ENCODE data around the gene GLB1L2.

GLB1L2 gene

DNA sequence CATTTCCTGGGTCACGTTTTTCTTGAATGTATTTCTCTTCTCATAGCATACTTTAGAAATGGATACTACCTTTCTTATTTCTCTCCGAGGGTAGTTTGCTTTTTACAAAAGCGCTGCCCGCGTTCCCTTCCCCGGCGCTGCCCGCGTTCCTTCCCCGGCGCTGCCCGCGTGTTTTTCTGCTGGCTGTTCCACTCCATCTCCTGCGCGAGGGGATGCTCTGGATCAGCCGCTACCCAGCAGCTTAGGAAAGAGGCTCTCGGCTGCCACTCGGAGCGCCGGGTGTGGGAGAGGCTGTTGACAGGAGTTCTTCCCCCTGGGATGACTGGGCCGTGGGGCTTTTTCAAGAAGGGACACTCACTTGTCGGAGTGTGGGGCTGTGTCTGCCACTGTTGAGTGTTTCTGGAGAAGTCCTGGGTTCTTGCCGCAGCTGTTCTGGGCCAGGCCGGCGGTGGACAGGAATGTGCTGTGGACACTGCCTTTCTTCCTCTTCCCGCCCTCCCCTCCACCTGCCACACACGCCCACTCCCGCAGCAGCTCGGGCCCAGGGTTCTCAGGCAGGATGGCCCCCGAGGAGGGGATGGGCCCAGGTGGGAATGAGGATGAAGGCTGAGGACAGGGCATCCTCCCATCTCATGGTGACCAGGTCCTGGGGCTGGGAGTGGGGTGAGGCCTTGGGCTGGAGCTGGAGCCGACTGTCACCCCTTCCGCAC is 30.6 kb downstream of the GLB1L2 start:
- DNase-seq (ENCODE audit: low read depth): no peak
- H3K9me3 ChIP-seq (ENCODE audit: control insufficient read depth, low read length): no peaks in the 10 kb centered on the region

GRCh38 chr11:134363161-134363560 is 31.4 kb downstream of the GLB1L2 start:
- no peak overlapping the region for H3K9ac ChIP-seq (ENCODE audit: low read length)
- H3K36me3 ChIP-seq (ENCODE audit: control insufficient read depth, insufficient read depth, low read length, severe bottlenecking): no peaks in the 10 kb centered on the region
- DNase-seq (ENCODE audit: low read depth): no peak
- H3K27me3 ChIP-seq (replicated peaks; ENCODE audit: control insufficient read depth, insufficient read depth, low read length): peaks cover 33% of the 10 kb centered on the region
- H3K4me3 ChIP-seq (ENCODE audit: low read length): no peak overlapping the region
- no peaks in the 10 kb centered on the region for H3K9me3 ChIP-seq (ENCODE audit: control insufficient read depth, low read length)
- no peaks in the 10 kb centered on the region for H3K4me1 ChIP-seq (ENCODE audit: control insufficient read depth, insufficient read depth, low read length)

More for the DNA sequence above, 30.6 kb downstream of the GLB1L2 start:
- Histone ChIP-seq H3K9ac (ENCODE audit: low read length) (no peak overlapping the region), H3K36me3 (ENCODE audit: control insufficient read depth, insufficient read depth, low read length, severe bottlenecking) (no peaks in the 10 kb centered on the region), H3K27me3 (replicated peaks; ENCODE audit: control insufficient read depth, insufficient read depth, low read length) (peaks cover 34% of the 10 kb centered on the region), H3K4me1 (ENCODE audit: control insufficient read depth, insufficient read depth, low read length) (no peaks in the 10 kb centered on the region), H3K4me3 (ENCODE audit: low read length) (no peak overlapping the region)

DNA sequence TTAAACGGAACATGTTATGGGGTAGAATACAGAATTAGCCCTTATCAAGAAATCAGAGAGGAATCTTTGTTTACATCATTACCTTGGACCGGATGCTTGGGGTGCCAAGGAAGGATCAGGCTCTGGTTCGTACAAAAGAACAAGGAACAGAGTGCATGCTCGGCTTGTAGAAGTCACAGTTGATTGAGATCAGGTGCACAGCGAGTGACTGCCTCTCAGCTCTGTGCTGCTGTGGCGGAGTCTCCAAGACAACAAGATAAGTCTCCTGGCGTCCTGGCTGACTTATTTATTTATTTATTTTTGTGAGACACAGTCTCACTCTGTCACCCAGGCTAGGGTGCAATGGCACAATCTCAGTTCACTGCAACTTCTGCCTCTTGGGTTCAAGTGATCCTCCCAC is 31.8 kb downstream of the GLB1L2 start:
- H3K27me3 ChIP-seq (replicated peaks; ENCODE audit: control insufficient read depth, insufficient read depth, low read length): peaks cover 31% of the 10 kb centered on the region
- H3K36me3 ChIP-seq (ENCODE audit: control insufficient read depth, insufficient read depth, low read length, severe bottlenecking): no peaks in the 10 kb centered on the region
- no peak for DNase-seq (ENCODE audit: low read depth)

DNA sequence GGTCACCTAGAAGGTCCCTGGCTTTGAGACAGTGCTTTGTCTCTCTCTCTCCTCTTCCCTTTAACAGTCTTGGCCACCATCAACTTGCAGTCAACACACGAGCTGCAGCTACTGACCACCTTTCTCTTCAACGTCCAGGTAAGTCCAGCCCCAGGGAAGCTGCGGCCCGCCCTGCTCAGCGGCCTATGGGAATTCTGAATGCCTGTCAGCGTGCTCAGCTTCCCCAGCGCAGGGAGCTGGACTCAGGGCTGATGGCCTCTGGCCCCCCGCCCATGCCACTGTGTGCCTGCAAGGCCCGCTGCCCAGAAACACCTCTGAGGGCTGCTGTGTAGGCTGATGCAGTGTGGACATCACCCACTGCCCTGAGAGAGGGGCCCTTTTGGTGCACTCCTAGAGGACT is 32.5 kb downstream of the GLB1L2 start:
- no peak for DNase-seq (ENCODE audit: low read depth)
- H3K4me1 ChIP-seq (ENCODE audit: control insufficient read depth, insufficient read depth, low read length): no peaks in the 10 kb centered on the region

More for the DNA sequence above, 31.8 kb downstream of the GLB1L2 start:
- H3K9me3 ChIP-seq (ENCODE audit: control insufficient read depth, low read length): no peaks in the 10 kb centered on the region
- H3K4me1 ChIP-seq (ENCODE audit: control insufficient read depth, insufficient read depth, low read length): no peaks in the 10 kb centered on the region
- no peak overlapping the region for H3K9ac ChIP-seq (ENCODE audit: low read length)
- H3K4me3 ChIP-seq (ENCODE audit: low read length): no peak overlapping the region

DNA sequence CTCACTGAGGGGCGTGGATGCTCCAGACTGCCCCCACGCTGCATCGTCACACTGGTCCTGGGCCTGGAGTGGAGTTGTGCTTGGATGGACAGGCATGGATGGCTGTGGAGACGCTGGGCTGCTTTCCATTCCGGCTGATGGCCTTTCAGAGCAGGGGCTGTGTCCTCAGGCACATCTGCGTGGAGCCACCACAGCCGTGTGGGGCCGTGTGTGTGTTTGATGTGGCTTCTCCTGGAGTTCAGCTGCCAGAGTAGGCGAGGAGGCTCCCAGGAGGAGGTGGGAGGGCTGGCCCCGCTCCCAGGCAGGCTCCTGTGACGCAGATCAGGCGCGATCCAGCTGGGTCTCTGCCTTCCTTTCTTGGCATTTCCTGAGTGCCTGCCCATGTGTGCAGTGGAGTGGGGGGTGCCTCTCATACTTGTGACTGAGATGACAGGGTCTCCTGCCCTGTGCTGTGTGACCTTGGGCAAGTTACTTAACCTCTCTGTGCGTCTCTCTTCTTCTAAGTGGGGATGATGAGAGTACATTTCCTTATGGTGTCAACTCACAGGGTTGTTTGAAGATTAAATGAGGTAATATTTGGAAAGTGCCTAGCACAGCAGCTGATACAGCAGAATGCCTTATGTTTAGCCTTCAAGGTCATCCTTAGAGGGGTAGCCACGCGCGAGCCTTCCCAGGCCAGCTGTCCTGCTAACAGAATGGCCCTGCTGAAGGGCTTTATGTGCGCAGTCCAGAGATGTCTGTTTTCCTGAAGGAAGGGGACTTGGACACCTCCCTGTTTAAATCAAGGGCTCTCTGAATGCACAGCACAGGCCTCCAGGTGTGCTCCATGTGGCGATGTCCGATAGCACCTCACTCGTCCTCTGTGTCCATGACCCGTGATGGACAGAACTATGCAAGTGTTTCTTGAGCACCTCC is 33.5 kb downstream of the GLB1L2 start:
- Histone ChIP-seq H3K4me3 (ENCODE audit: low read length) (no peak overlapping the region), H3K9ac (ENCODE audit: low read length) (no peak overlapping the region), H3K4me1 (ENCODE audit: control insufficient read depth, insufficient read depth, low read length) (no peaks in the 10 kb centered on the region), H3K36me3 (ENCODE audit: control insufficient read depth, insufficient read depth, low read length, severe bottlenecking) (no peaks in the 10 kb centered on the region), H3K9me3 (ENCODE audit: control insufficient read depth, low read length) (no peaks in the 10 kb centered on the region), H3K27me3 (replicated peaks; ENCODE audit: control insufficient read depth, insufficient read depth, low read length) (peaks cover 15% of the 10 kb centered on the region)
- no peak for DNase-seq (ENCODE audit: low read depth)

More for the DNA sequence above, 32.5 kb downstream of the GLB1L2 start:
- no peaks in the 10 kb centered on the region for H3K36me3 ChIP-seq (ENCODE audit: control insufficient read depth, insufficient read depth, low read length, severe bottlenecking)
- no peak overlapping the region for H3K9ac ChIP-seq (ENCODE audit: low read length)
- H3K4me3 ChIP-seq (ENCODE audit: low read length): no peak overlapping the region
- H3K9me3 ChIP-seq (ENCODE audit: control insufficient read depth, low read length): no peaks in the 10 kb centered on the region
- peaks cover 24% of the 10 kb centered on the region for H3K27me3 ChIP-seq (replicated peaks; ENCODE audit: control insufficient read depth, insufficient read depth, low read length)

GRCh38 chr11:134366254-134366653 is 34.5 kb downstream of the GLB1L2 start:
- no peaks in the 10 kb centered on the region for H3K36me3 ChIP-seq (ENCODE audit: control insufficient read depth, insufficient read depth, low read length, severe bottlenecking)
- H3K9ac ChIP-seq (ENCODE audit: low read length): no peak overlapping the region
- H3K4me1 ChIP-seq (ENCODE audit: control insufficient read depth, insufficient read depth, low read length): no peaks in the 10 kb centered on the region
- H3K9me3 ChIP-seq (ENCODE audit: control insufficient read depth, low read length): no peaks in the 10 kb centered on the region
- H3K4me3 ChIP-seq (ENCODE audit: low read length): no peak overlapping the region
- DNase-seq (ENCODE audit: low read depth): no peak
- H3K27me3 ChIP-seq (replicated peaks; ENCODE audit: control insufficient read depth, insufficient read depth, low read length): peaks cover 15% of the 10 kb centered on the region

DNA sequence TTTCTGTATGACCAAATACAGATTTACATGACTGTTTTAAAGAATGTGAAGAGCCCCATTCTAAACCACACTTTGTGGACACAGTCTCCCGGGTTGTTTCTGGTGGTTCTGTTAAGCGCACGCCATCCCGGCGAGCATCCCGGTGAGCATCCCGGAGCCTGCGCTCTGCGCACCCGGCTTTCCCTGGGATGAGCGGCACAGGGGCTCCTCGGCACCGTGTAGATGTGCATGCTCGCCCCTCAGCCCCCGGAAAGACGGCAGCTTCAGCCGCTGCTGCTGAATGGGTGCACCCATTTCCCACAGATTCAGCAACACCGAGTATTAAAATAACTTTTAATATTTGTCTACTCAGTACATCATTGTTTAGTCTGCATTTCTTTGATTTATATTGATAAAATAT is 36.0 kb downstream of the GLB1L2 start:
- H3K9me3 ChIP-seq (ENCODE audit: control insufficient read depth, low read length): no peaks in the 10 kb centered on the region
- H3K9ac ChIP-seq (ENCODE audit: low read length): no peak overlapping the region
- no peaks in the 10 kb centered on the region for H3K36me3 ChIP-seq (ENCODE audit: control insufficient read depth, insufficient read depth, low read length, severe bottlenecking)
- no peak overlapping the region for H3K4me3 ChIP-seq (ENCODE audit: low read length)
- no peaks in the 10 kb centered on the region for H3K4me1 ChIP-seq (ENCODE audit: control insufficient read depth, insufficient read depth, low read length)
- H3K27me3 ChIP-seq (replicated peaks; ENCODE audit: control insufficient read depth, insufficient read depth, low read length): peaks cover 13% of the 10 kb centered on the region
- no peak for DNase-seq (ENCODE audit: low read depth)

- no peak for DNase-seq (ENCODE audit: low read depth)
- Histone ChIP-seq H3K9ac (ENCODE audit: low read length) (no peak overlapping the region), H3K4me3 (ENCODE audit: low read length) (no peak overlapping the region), H3K36me3 (ENCODE audit: control insufficient read depth, insufficient read depth, low read length, severe bottlenecking) (no peaks in the 10 kb centered on the region), H3K4me1 (ENCODE audit: control insufficient read depth, insufficient read depth, low read length) (no peaks in the 10 kb centered on the region), H3K27me3 (replicated peaks; ENCODE audit: control insufficient read depth, insufficient read depth, low read length) (no peaks in the 10 kb centered on the region), H3K9me3 (ENCODE audit: control insufficient read depth, low read length) (no peaks in the 10 kb centered on the region)
Observed at GRCh38 chr11:134369656-134370525, 38.1 kb downstream of the GLB1L2 start.

DNA sequence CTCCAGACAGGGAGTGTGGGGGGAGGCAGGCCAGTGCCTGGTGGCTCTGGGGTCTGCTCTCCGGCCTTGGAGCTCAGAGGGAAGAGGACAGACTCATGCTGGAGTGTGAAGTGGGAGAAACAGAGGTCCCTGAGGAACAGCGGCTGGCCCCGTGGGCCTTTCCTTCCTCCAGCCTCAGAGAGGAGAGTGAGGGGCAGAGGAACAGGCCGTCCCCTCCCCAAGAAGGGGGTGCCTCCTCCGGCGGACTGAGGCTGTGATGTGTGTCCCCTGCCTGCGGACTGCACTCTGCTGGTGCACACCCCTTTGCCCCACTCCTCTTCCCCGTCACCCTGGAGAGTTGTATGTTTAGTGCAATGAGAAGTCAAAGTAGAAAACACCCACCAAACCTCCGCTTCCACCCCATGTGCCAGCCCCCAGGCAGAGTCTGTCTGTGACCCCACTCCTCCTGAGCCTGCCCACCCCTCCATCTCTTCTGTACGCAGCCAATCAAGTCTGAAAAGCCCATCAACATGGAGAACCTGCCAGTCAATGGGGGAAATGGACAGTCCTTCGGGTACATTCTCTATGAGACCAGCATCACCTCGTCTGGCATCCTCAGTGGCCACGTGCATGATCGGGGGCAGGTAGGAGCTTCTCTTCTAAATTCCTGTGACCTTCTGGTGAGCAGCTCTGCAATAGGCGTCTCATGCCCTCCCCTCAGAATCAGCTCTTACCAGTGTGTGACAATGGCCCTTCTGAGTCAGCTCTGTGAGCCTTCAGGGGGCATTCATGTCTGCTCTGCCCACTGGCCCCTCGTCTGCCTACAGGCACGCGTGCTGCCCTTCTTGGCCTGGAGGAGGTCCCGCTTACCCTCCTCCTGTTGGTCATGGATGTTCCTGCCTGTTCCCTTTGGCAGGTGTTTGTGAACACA is 39.0 kb downstream of the GLB1L2 start:
- H3K9ac ChIP-seq (ENCODE audit: low read length): no peak overlapping the region
- no peaks in the 10 kb centered on the region for H3K27me3 ChIP-seq (replicated peaks; ENCODE audit: control insufficient read depth, insufficient read depth, low read length)
- H3K36me3 ChIP-seq (ENCODE audit: control insufficient read depth, insufficient read depth, low read length, severe bottlenecking): no peaks in the 10 kb centered on the region
- no peaks in the 10 kb centered on the region for H3K4me1 ChIP-seq (ENCODE audit: control insufficient read depth, insufficient read depth, low read length)
- no peak overlapping the region for H3K4me3 ChIP-seq (ENCODE audit: low read length)
- no peaks in the 10 kb centered on the region for H3K9me3 ChIP-seq (ENCODE audit: control insufficient read depth, low read length)
- no peak for DNase-seq (ENCODE audit: low read depth)

DNA sequence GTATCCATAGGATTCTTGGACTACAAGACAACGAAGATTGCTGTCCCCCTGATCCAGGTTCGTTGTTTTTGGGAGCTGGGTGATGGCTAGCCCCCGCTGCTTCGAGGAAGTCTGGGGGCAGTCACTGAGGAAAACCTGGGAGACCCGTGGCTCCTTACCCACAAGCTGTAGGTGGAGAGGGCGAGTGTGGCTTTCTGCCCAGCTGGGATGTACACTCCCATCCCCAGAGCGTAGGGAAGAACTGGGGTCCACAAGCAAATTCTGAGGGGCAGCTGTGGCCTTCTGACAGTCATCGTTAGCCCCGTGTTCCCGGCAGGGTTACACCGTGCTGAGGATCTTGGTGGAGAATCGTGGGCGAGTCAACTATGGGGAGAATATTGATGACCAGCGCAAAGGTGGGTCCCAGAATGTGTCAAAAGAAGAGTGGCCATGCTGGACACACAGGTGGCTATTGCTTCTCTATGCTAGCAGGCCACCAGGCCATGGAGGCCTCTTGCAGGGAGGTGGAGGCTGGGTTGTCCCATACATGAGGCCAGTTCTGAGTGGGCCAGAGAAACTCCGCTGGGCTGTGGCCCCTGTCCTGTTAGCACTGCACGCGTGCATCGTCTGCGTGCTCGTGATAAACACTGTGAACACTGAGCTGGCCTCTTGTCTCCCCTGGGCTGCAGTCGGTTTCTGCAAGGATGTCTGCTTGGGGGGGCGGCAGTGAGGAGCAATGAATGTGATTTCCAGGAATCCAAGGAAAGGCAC is 39.8 kb downstream of the GLB1L2 start:
- H3K9ac ChIP-seq (ENCODE audit: low read length): no peak overlapping the region
- no peak for DNase-seq (ENCODE audit: low read depth)
- H3K9me3 ChIP-seq (ENCODE audit: control insufficient read depth, low read length): no peaks in the 10 kb centered on the region
- H3K36me3 ChIP-seq (ENCODE audit: control insufficient read depth, insufficient read depth, low read length, severe bottlenecking): no peaks in the 10 kb centered on the region
- H3K4me3 ChIP-seq (ENCODE audit: low read length): no peak overlapping the region
- H3K4me1 ChIP-seq (ENCODE audit: control insufficient read depth, insufficient read depth, low read length): no peaks in the 10 kb centered on the region
- H3K27me3 ChIP-seq (replicated peaks; ENCODE audit: control insufficient read depth, insufficient read depth, low read length): no peaks in the 10 kb centered on the region
